HCT116 (cell line): Measurements from ENCODE around the gene GDI1. TPM values are rescaled to one million over a fixed set of nuclear protein-coding genes. Genes with fewer than 3 reads are reported as not detected.

Experiments
- ATAC-seq: fragments of 200-7000 bp; cut with Tn5 transposase; 2 replicates; pipeline ENCODE4 v1.9.1; 2020; ENCODE audit warnings: mild to moderate bottlenecking, moderate library complexity
- BruUV-seq: library from RNA; stranded (reverse); fragments of 400-500 nt; replicated peaks from 2 replicates; lab custom pipeline; 2021; lab: Mats Ljungman, UMichigan
- CTCF ChIA-PET: fragments of 300-600 bp; sonication (Branson Sonifier 250); formaldehyde crosslinking; loops from one replicate; lab custom pipeline; 2021; ENCODE audit warnings: antibody characterized with exemption; lab: Charles Lee
- POLR2A ChIA-PET: fragments of 300-600, 350-600 bp; sonication (Branson Sonifier 250); formaldehyde crosslinking; loops from one replicate; lab custom pipeline; 2021; ENCODE audit warnings: antibody characterized with exemption; lab: Charles Lee
- RAD21 ChIA-PET, 2 experiments: fragments of 300-600 bp; sonication (Branson Sonifier 250); formaldehyde crosslinking; loops; one replicate each; lab custom pipeline; 2023; ENCODE audit warnings: low total read pairs in 2 of 2; ENCODE audit not compliant: uncharacterized antibody in 2 of 2, unreplicated experiment in 2 of 2, low non-redundant PET in 1 of 2; lab: Charles Lee
- DNase-seq: peaks from one replicate; pipeline ENCODE4 v3.0.0-alpha.2; 2010; ENCODE audit warnings: low read depth, low spot score
- H2AFZ ChIP-seq: fragments of 200-600 bp; shearing (Covaris generic), sonication (generic); 2 replicates; pipeline ENCODE4 v1.6.1; 2017; ENCODE audit warnings: low read depth, mixed run types, mixed read lengths, antibody characterized with exemption, low read length; ENCODE audit not compliant: poor library complexity, severe bottlenecking
- H3K27ac ChIP-seq: 2 replicates; pipeline ENCODE4 v1.5.1; 2012; ENCODE audit warnings: low read depth, low read length
- H3K27me3 ChIP-seq: fragments of 200-600 bp; sonication (generic); 2 replicates; pipeline ENCODE4 v1.6.1; 2016; ENCODE audit warnings: mixed run types, low read length, mixed read lengths; ENCODE audit not compliant: insufficient read depth
- H3K36me3 ChIP-seq, 2 experiments: fragments of 200-500 bp in 1 of 2; fragments of 200-600 bp in 1 of 2; sonication (Bioruptor generic) in 1 of 2; sonication (generic) in 1 of 2; 2 replicates each; pipeline versions ENCODE4 v1.5.1 to v1.6.1; 2014 to 2016; ENCODE audit warnings: low read length in 2 of 2, inconsistent platforms in 1 of 2, mixed read lengths in 1 of 2, mixed run types in 1 of 2; ENCODE audit not compliant: insufficient read depth in 2 of 2, control insufficient read depth in 1 of 2
- H3K4me1 ChIP-seq, 2 experiments: fragments of 200-600 bp in 1 of 2; sonication (generic) in 1 of 2; 2 replicates each; pipeline versions ENCODE4 v1.5.1 to v1.6.1; 2012 to 2017; ENCODE audit warnings: low read length in 2 of 2, inconsistent platforms in 1 of 2, mild to moderate bottlenecking in 1 of 2, mixed read lengths in 1 of 2, mixed run types in 1 of 2, moderate library complexity in 1 of 2; ENCODE audit not compliant: insufficient read depth in 2 of 2, control insufficient read depth in 1 of 2
- H3K4me2 ChIP-seq: fragments of 200-600 bp; sonication (generic); 2 replicates; pipeline ENCODE4 v1.6.1; 2017; ENCODE audit warnings: mixed run types, low read length, mixed read lengths
- H3K4me3 ChIP-seq, 2 experiments: fragments of 200-600 bp in 1 of 2; sonication (generic) in 1 of 2; replicated peaks in 1 of 2; 2 replicates each; pipeline ENCODE4 v1.5.1; 2011 to 2016; ENCODE audit warnings: low read length in 2 of 2, control low read depth in 1 of 2, low read depth in 1 of 2, mild to moderate bottlenecking in 1 of 2, mixed read lengths in 1 of 2, mixed run types in 1 of 2
- H3K79me2 ChIP-seq: fragments of 200-600 bp; sonication (generic); 2 replicates; pipeline ENCODE4 v1.6.1; 2017; ENCODE audit warnings: mild to moderate bottlenecking, mixed run types, low read length, moderate library complexity, mixed read lengths; ENCODE audit not compliant: insufficient read depth
- H3K9ac ChIP-seq: fragments of 200-600 bp; sonication (generic); 2 replicates; pipeline ENCODE4 v1.6.1; 2016; ENCODE audit warnings: low read length, mixed read lengths
- H3K9me2 ChIP-seq: fragments of 200-600 bp; sonication (generic), shearing (Covaris generic); 2 replicates; pipeline ENCODE4 v1.6.1; 2017; ENCODE audit warnings: mixed run types, mild to moderate bottlenecking, moderate library complexity; ENCODE audit not compliant: insufficient read depth
- H3K9me3 ChIP-seq, 2 experiments: fragments of 200-500 bp in 1 of 2; fragments of 200-600 bp in 1 of 2; sonication (Bioruptor generic) in 1 of 2; sonication (generic) in 1 of 2; 2 replicates each; pipeline ENCODE4 v1.6.1; 2014 to 2017; ENCODE audit warnings: low read length in 2 of 2, mixed read lengths in 2 of 2, inconsistent platforms in 1 of 2, low read depth in 1 of 2, mild to moderate bottlenecking in 1 of 2, mixed run types in 1 of 2, moderate library complexity in 1 of 2; ENCODE audit not compliant: control insufficient read depth in 1 of 2, insufficient read depth in 1 of 2
- H4K20me1 ChIP-seq: fragments of 200-600 bp; sonication (generic), shearing (Covaris generic); 2 replicates; pipeline ENCODE4 v1.6.1; 2017; ENCODE audit warnings: mixed run types, mild to moderate bottlenecking, moderate library complexity; ENCODE audit not compliant: insufficient read depth
- CEBPB ChIP-seq: IDR thresholded peaks from 2 replicates; pipeline ENCODE4 v1.6.1; 2012; ENCODE audit warnings: low read depth
- EGR1 ChIP-seq: IDR thresholded peaks from 2 replicates; pipeline ENCODE4 v1.6.1; 2012; ENCODE audit warnings: low read depth
- ELF1 ChIP-seq: IDR thresholded peaks from 2 replicates; pipeline ENCODE4 v1.6.1; 2012; ENCODE audit warnings: low read depth, borderline replicate concordance
- EZH2 ChIP-seq: fragments of 200-600 bp; sonication (generic); IDR thresholded peaks from 2 replicates; pipeline ENCODE4 v1.6.1; 2017; ENCODE audit warnings: antibody characterized with exemption, mixed run types
- EZH2phosphoT487 ChIP-seq: fragments of 200-600 bp; IDR thresholded peaks from 2 replicates; pipeline ENCODE4 v1.6.1; 2018; ENCODE audit warnings: antibody characterized with exemption, borderline replicate concordance
- JUND ChIP-seq: IDR thresholded peaks from 2 replicates; pipeline ENCODE4 v1.6.1; 2012
- POLR2A ChIP-seq: IDR thresholded peaks from 2 replicates; pipeline ENCODE4 v1.7.0; 2011; ENCODE audit warnings: borderline replicate concordance; ENCODE audit not compliant: insufficient read depth, insufficient read length; ENCODE audit errors: extremely low read depth
- POLR2AphosphoS5 ChIP-seq: IDR thresholded peaks from 2 replicates; pipeline ENCODE4 v1.6.1; 2011; ENCODE audit warnings: mild to moderate bottlenecking, low read depth, low read length, moderate library complexity
- RAD21 ChIP-seq: IDR thresholded peaks from 2 replicates; pipeline ENCODE4 v1.6.1; 2012; ENCODE audit warnings: low read depth, mild to moderate bottlenecking
- SIN3A ChIP-seq: IDR thresholded peaks from 2 replicates; pipeline ENCODE4 v1.6.1; 2012; ENCODE audit warnings: low read depth
- SP1 ChIP-seq: IDR thresholded peaks from 2 replicates; pipeline ENCODE4 v1.6.1; 2012; ENCODE audit warnings: low read depth
- SRF ChIP-seq: IDR thresholded peaks from 2 replicates; pipeline ENCODE4 v1.6.1; 2012; ENCODE audit warnings: low read depth
- TCF7L2 ChIP-seq: IDR thresholded peaks from 2 replicates; pipeline ENCODE4 v1.7.0; 2011; ENCODE audit warnings: borderline replicate concordance, inconsistent platforms; ENCODE audit not compliant: insufficient read depth, insufficient read length; ENCODE audit errors: extremely low read depth
- YY1 ChIP-seq: IDR thresholded peaks from 2 replicates; pipeline ENCODE4 v1.6.1; 2011; ENCODE audit warnings: low read length, low read depth, moderate library complexity, mild to moderate bottlenecking; ENCODE audit not compliant: insufficient replicate concordance; ENCODE audit errors: extremely low read depth
- ZFX ChIP-seq: fragments of 450-650 bp; IDR thresholded peaks from 2 replicates; pipeline ENCODE4 v1.6.1; 2017
- intact Hi-C: fragments of 100-400 bp; cut with micrococcal nuclease; formaldehyde crosslinking; loops from 2 replicates; pipeline ENCODE4 v1.10.0; 2022
- total RNA-seq: library from RNA; stranded (reverse); gene quantifications from one replicate; pipeline ENCODE4 v1.2.1, GENCODE V29; 2021; ENCODE audit not compliant: unreplicated experiment
- TF ChIP-seq, protein P1 (sequence below): IDR thresholded peaks from 2 replicates; pipeline ENCODE4 v1.6.1; 2012; ENCODE audit warnings: low read depth
- TF ChIP-seq, protein P2 (sequence below), 3 experiments: fragments of 200-600 bp in 1 of 3; sonication (generic) in 1 of 3; IDR thresholded peaks in 2 of 3; conservative IDR thresholded peaks in 1 of 3; 2 replicates each; pipeline ENCODE4 v1.5.1; 2012 to 2017; ENCODE audit warnings: low read depth in 2 of 3, low read length in 2 of 3, antibody characterized with exemption in 1 of 3, borderline replicate concordance in 1 of 3, control low read depth in 1 of 3, mild to moderate bottlenecking in 1 of 3, mixed read lengths in 1 of 3, mixed run types in 1 of 3, moderate library complexity in 1 of 3; ENCODE audit not compliant: insufficient read depth in 1 of 3
- TF ChIP-seq, protein P3 (sequence below): IDR thresholded peaks from 2 replicates; pipeline ENCODE4 v1.6.1; 2011; ENCODE audit warnings: mild to moderate bottlenecking, low read length, moderate library complexity; ENCODE audit not compliant: insufficient replicate concordance; ENCODE audit errors: extremely low read depth
- TF ChIP-seq, protein P4 (sequence below): IDR thresholded peaks from 2 replicates; pipeline ENCODE4 v1.6.1; 2012

Gene GDI1
- total RNA-seq, 1 experiment from 2014 or later, result 122 TPM

DNA sequence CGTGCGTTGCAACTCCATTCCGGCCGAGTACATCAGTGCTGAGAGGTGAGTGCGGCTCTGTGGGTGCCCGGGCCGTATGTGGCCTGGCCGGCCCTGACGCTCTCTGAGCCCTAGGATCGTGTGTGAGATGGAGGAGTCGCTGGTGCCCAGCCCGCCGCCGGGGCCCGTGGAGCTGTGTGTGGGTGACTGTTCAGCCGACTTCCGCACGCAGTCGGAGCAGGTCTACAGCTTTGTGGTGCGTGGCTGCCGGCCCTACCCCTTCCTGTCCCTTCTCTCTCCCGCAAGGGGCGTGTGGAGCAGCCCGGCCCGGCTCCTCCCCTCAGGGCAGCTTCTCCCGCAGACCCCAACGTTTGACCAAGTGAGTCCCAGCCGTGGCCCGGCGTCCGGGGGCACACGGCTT lies 29.1 kb downstream of the GDI1 start:
- DNase-seq (no peak), ATAC-seq (no peak)
- Histone ChIP-seq H3K4me2 (no peak overlapping the region), H3K9me3 (no peaks in the 10 kb centered on the region), H3K27ac (no peak overlapping the region), H3K36me3 (peaks cover 2 to 4% of the 10 kb centered on the region in 2 experiments; a peak in 1 of 4 replicates), H3K9me2 (no peaks in the 10 kb centered on the region), H4K20me1 (no peaks in the 10 kb centered on the region), H3K4me1 (no peaks in the 10 kb centered on the region), H3K27me3 (no peaks in the 10 kb centered on the region), H3K79me2 (peaks cover 2% of the 10 kb centered on the region; the same call in 1 of the 2 replicates), H3K4me3 (no peak overlapping the region), H3K9ac (no peak overlapping the region), H2AFZ (no peak overlapping the region)
- TF ChIP-seq POLR2AphosphoS5 (no peak), EZH2 (no peak), JUND (no peak), ELF1 (no peak), EGR1 (no peak), EZH2phosphoT487 (no peak), ZFX (no peak), POLR2A (no peak), RAD21 (no peak), SIN3A (no peak), SRF (no peak), SP1 (no peak), CEBPB (no peak), TCF7L2 (no peak), YY1 (no peak)
- TF ChIP-seq, protein P1, sequence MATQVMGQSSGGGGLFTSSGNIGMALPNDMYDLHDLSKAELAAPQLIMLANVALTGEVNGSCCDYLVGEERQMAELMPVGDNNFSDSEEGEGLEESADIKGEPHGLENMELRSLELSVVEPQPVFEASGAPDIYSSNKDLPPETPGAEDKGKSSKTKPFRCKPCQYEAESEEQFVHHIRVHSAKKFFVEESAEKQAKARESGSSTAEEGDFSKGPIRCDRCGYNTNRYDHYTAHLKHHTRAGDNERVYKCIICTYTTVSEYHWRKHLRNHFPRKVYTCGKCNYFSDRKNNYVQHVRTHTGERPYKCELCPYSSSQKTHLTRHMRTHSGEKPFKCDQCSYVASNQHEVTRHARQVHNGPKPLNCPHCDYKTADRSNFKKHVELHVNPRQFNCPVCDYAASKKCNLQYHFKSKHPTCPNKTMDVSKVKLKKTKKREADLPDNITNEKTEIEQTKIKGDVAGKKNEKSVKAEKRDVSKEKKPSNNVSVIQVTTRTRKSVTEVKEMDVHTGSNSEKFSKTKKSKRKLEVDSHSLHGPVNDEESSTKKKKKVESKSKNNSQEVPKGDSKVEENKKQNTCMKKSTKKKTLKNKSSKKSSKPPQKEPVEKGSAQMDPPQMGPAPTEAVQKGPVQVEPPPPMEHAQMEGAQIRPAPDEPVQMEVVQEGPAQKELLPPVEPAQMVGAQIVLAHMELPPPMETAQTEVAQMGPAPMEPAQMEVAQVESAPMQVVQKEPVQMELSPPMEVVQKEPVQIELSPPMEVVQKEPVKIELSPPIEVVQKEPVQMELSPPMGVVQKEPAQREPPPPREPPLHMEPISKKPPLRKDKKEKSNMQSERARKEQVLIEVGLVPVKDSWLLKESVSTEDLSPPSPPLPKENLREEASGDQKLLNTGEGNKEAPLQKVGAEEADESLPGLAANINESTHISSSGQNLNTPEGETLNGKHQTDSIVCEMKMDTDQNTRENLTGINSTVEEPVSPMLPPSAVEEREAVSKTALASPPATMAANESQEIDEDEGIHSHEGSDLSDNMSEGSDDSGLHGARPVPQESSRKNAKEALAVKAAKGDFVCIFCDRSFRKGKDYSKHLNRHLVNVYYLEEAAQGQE, result no peak
- TF ChIP-seq, protein P2, sequence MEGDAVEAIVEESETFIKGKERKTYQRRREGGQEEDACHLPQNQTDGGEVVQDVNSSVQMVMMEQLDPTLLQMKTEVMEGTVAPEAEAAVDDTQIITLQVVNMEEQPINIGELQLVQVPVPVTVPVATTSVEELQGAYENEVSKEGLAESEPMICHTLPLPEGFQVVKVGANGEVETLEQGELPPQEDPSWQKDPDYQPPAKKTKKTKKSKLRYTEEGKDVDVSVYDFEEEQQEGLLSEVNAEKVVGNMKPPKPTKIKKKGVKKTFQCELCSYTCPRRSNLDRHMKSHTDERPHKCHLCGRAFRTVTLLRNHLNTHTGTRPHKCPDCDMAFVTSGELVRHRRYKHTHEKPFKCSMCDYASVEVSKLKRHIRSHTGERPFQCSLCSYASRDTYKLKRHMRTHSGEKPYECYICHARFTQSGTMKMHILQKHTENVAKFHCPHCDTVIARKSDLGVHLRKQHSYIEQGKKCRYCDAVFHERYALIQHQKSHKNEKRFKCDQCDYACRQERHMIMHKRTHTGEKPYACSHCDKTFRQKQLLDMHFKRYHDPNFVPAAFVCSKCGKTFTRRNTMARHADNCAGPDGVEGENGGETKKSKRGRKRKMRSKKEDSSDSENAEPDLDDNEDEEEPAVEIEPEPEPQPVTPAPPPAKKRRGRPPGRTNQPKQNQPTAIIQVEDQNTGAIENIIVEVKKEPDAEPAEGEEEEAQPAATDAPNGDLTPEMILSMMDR (IDR thresholded peaks at IDR 0.05 in 2 of 3, conservative IDR thresholded peaks at IDR 0.05 in 1 of 3; ENCODE audit: borderline replicate concordance in 1 of 3, insufficient read depth in 1 of 3, low read depth in 2 of 3, low read length in 2 of 3), result no peak
- TF ChIP-seq, protein P3, sequence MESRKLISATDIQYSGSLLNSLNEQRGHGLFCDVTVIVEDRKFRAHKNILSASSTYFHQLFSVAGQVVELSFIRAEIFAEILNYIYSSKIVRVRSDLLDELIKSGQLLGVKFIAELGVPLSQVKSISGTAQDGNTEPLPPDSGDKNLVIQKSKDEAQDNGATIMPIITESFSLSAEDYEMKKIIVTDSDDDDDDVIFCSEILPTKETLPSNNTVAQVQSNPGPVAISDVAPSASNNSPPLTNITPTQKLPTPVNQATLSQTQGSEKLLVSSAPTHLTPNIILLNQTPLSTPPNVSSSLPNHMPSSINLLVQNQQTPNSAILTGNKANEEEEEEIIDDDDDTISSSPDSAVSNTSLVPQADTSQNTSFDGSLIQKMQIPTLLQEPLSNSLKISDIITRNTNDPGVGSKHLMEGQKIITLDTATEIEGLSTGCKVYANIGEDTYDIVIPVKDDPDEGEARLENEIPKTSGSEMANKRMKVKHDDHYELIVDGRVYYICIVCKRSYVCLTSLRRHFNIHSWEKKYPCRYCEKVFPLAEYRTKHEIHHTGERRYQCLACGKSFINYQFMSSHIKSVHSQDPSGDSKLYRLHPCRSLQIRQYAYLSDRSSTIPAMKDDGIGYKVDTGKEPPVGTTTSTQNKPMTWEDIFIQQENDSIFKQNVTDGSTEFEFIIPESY, result no peak
- TF ChIP-seq, protein P4, sequence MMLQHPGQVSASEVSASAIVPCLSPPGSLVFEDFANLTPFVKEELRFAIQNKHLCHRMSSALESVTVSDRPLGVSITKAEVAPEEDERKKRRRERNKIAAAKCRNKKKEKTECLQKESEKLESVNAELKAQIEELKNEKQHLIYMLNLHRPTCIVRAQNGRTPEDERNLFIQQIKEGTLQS, result no peak
- intact Hi-C loops, result no loop called here
- RAD21 ChIA-PET, result no interaction called here
- BruUV-seq, result no TSS peak
- POLR2A ChIA-PET, result no interaction called here
- CTCF ChIA-PET, result no interaction called here
